ENCODE data around the gene RERG.

Gene RERG

GRCh38 chr12:15200641-15201040 is 20.6 kb downstream of the RERG start:
- H3K36me3 ChIP-seq, result peaks cover 10% of the 10 kb centered on the region; the same call in 1 of the 2 replicates
- peaks cover 3% of the 10 kb centered on the region for H3K4me1 ChIP-seq
- no peak for DNase-seq
- no peaks in the 10 kb centered on the region for H3K27me3 ChIP-seq
- H3K4me3 ChIP-seq (ENCODE audit: low read depth, low read length), result no peak overlapping the region
- no peak for TF ChIP-seq CTCF (IDR thresholded peaks at IDR 0.05; ENCODE audit: low read depth, low read length)
- H3K9me3 ChIP-seq, result no peaks in the 10 kb centered on the region

- TF ChIP-seq CTCF (IDR thresholded peaks at IDR 0.05; ENCODE audit: low read depth, low read length), result no peak
- Histone ChIP-seq H3K27me3 (no peaks in the 10 kb centered on the region), H3K4me3 (ENCODE audit: low read depth, low read length) (no peak overlapping the region), H3K4me1 (peaks cover 9% of the 10 kb centered on the region), H3K36me3 (peaks cover 10% of the 10 kb centered on the region; the same call in 1 of the 2 replicates), H3K9me3 (no peaks in the 10 kb centered on the region)
- DNase-seq, result no peak
Measured at GRCh38 chr12:15199930-15200329, 21.3 kb downstream of the RERG start.

- no peak for DNase-seq
- Histone ChIP-seq H3K27me3 (no peaks in the 10 kb centered on the region), H3K9me3 (no peaks in the 10 kb centered on the region), H3K36me3 (0 out of 2 replicates have a peak, but pooled peaks cover 3% of the 10 kb centered on the region), H3K4me3 (ENCODE audit: low read depth, low read length) (no peak overlapping the region), H3K4me1 (peaks cover 15% of the 10 kb centered on the region)
- no peak for TF ChIP-seq CTCF (IDR thresholded peaks at IDR 0.05; ENCODE audit: low read depth, low read length)
Measured at GRCh38 chr12:15196678-15197505, 24.3 kb downstream of the RERG start.

- Histone ChIP-seq H3K27me3 (no peaks in the 10 kb centered on the region), H3K4me1 (peaks cover 20% of the 10 kb centered on the region), H3K36me3 (0 out of 2 replicates have a peak, but pooled peaks cover 3% of the 10 kb centered on the region), H3K9me3 (no peaks in the 10 kb centered on the region), H3K4me3 (ENCODE audit: low read depth, low read length) (no peak overlapping the region)
- no peak for DNase-seq
- no peak for TF ChIP-seq CTCF (IDR thresholded peaks at IDR 0.05; ENCODE audit: low read depth, low read length)
Measured at GRCh38 chr12:15196221-15196620, 25.0 kb downstream of the RERG start.

- no peaks in the 10 kb centered on the region for H3K27me3 ChIP-seq
- TF ChIP-seq CTCF (IDR thresholded peaks at IDR 0.05; ENCODE audit: low read depth, low read length), result no peak
- 0 out of 2 replicates have a peak, but pooled peaks cover 3% of the 10 kb centered on the region for H3K36me3 ChIP-seq
- no peak overlapping the region for H3K4me3 ChIP-seq (ENCODE audit: low read depth, low read length)
- no peak for DNase-seq
- peaks cover 20% of the 10 kb centered on the region for H3K4me1 ChIP-seq
- H3K9me3 ChIP-seq, result no peaks in the 10 kb centered on the region
Measured at GRCh38 chr12:15194456-15195368, 26.5 kb downstream of the RERG start.

All from BE2C (cell line).